GM21367 (cell line): ENCODE data around the gene HINT1.
A peak's percentile ranks its signal among the peaks of the same experiment; 100 is the strongest.
"Not testable (repeated sequence)": the region's sequence is repeated elsewhere in the genome, so short reads cannot be mapped to it uniquely, and the experiment has no call there.

ENCODE experiments used
- ATAC-seq: cut with Tn5 transposase; IDR thresholded peaks from one replicate; pipeline ENCODE4 v1.9.1; 2021; ENCODE audit not compliant: unreplicated experiment

Gene HINT1

GRCh38 chr5:131171276-131171810 is 6.3 kb upstream of the HINT1 start:
- no peak for ATAC-seq

- ATAC-seq = peak; percentile 98
Measured at GRCh38 chr5:131170540-131171275, 5.7 kb upstream of the HINT1 start, which contains the start of gene LYRM7. TSS of gene LYRM7 (plus strand) at chr5:131170944. CDS start at chr5:131171021, 77 bp downstream.

GRCh38 chr5:131169810-131170539 is 4.9 kb upstream of the HINT1 start:
- ATAC-seq = no peak

- no peak for ATAC-seq
Measured at GRCh38 chr5:131167615-131168014, 2.6 kb upstream of the HINT1 start.

GRCh38 chr5:131164191-131165118 is 601 bp downstream of the HINT1 start:
- peak; percentile 61 for ATAC-seq

- ATAC-seq = no peak
Measured at GRCh38 chr5:131163276-131164119, 1.6 kb downstream of the HINT1 start.

- no peak for ATAC-seq
Measured at GRCh38 chr5:131160134-131160533, 4.9 kb downstream of the HINT1 start.

- ATAC-seq = no peak
Measured at GRCh38 chr5:131156957-131157356, 8.1 kb downstream of the HINT1 start.

GRCh38 chr5:131156385-131156784 is 8.7 kb downstream of the HINT1 start:
- ATAC-seq = no peak

GRCh38 chr5:131151216-131151615 is 13.8 kb downstream of the HINT1 start:
- no peak for ATAC-seq

- ATAC-seq = no peak
Measured at GRCh38 chr5:131150408-131150807, 14.6 kb downstream of the HINT1 start.

GRCh38 chr5:131148835-131149234 is 16.2 kb downstream of the HINT1 start:
- no peak for ATAC-seq

- no peak for ATAC-seq
Measured at GRCh38 chr5:131147258-131147657, 17.8 kb downstream of the HINT1 start.

GRCh38 chr5:131142970-131143617 is 22.0 kb downstream of the HINT1 start:
- ATAC-seq = no peak

- no peak for ATAC-seq
Measured at GRCh38 chr5:131139321-131139720, 25.7 kb downstream of the HINT1 start.

- not testable (repeated sequence) for ATAC-seq
Measured at GRCh38 chr5:131138406-131138805, 26.6 kb downstream of the HINT1 start.

GRCh38 chr5:131133091-131133490 is 32.0 kb downstream of the HINT1 start:
- not testable (repeated sequence) for ATAC-seq

- ATAC-seq = no peak
Measured at GRCh38 chr5:131129306-131129705, 35.8 kb downstream of the HINT1 start.

GRCh38 chr5:131127244-131127643 is 37.8 kb downstream of the HINT1 start:
- ATAC-seq = not testable (repeated sequence)

GRCh38 chr5:131114754-131115153 is 50.3 kb downstream of the HINT1 start:
- ATAC-seq = no peak
